ENCODE results near the gene ROCK2. TPM values are rescaled to one million over a fixed set of nuclear protein-coding genes. Genes with fewer than 3 reads are reported as not detected.

Gene ROCK2
- total and polyA plus RNA-seq, 9 of the 15 experiments (the other 6 are each of a cell fraction or from before 2014, with no cell fraction given), result 4.9 to 30.6 (median 14.3) TPM

DNA sequence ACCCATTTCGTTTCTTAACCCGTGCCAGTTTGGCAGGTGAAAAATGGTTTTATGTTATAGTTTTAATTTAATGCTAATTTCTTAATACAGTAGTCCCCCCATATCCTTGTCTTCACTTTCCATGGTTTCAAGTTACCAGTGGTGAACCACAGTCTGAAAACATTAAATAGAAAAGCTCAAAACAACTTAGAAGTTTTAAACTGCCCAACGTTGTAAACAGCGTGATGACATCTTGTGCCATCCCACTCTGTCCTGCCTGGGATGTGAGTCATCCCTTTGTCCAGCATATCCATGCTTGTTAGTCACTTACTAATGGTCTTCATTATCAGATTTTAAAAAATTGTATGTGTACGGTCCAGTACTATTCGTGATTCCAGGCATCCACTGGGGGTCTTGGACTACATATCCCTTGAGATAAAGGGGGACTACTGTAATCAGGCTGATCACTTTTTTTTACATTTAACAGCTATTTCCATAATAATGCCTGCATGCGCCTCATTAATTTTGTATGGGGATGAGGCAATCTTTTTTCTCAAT is 157.3 kb downstream of the ROCK2 start (continued):
- peak; percentile 68 for TF ChIP-seq FOS (IDR thresholded peaks at IDR 0.05; ENCODE audit: extremely low read depth, insufficient read length)
- TF ChIP-seq, protein P1, sequence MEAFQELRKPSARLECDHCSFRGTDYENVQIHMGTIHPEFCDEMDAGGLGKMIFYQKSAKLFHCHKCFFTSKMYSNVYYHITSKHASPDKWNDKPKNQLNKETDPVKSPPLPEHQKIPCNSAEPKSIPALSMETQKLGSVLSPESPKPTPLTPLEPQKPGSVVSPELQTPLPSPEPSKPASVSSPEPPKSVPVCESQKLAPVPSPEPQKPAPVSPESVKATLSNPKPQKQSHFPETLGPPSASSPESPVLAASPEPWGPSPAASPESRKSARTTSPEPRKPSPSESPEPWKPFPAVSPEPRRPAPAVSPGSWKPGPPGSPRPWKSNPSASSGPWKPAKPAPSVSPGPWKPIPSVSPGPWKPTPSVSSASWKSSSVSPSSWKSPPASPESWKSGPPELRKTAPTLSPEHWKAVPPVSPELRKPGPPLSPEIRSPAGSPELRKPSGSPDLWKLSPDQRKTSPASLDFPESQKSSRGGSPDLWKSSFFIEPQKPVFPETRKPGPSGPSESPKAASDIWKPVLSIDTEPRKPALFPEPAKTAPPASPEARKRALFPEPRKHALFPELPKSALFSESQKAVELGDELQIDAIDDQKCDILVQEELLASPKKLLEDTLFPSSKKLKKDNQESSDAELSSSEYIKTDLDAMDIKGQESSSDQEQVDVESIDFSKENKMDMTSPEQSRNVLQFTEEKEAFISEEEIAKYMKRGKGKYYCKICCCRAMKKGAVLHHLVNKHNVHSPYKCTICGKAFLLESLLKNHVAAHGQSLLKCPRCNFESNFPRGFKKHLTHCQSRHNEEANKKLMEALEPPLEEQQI (IDR thresholded peaks at IDR 0.05), result 0 out of 2 replicates have a peak, but pooled peaks have one; percentile 17
- no peak for TF ChIP-seq THRA (IDR thresholded peaks at IDR 0.05)
- TF ChIP-seq C11orf30 (IDR thresholded peaks at IDR 0.05; ENCODE audit: low read depth), result no peak
- no peak for TF ChIP-seq BRF1 (IDR thresholded peaks at IDR 0.05; ENCODE audit: borderline replicate concordance, extremely low read depth, insufficient read length)
- no peak for TF ChIP-seq HEY1 (CRISPR knock-in tag; IDR thresholded peaks at IDR 0.05; ENCODE audit: borderline replicate concordance)
- no peak for TF ChIP-seq ZNF436 (CRISPR knock-in tag; IDR thresholded peaks at IDR 0.05)
- 0 out of 4 replicates have a peak, but pooled peaks of 1 of the 2 experiments have one; percentile 12 for TF ChIP-seq KDM1A (IDR thresholded peaks at IDR 0.05)
- TF ChIP-seq CEBPG (CRISPR knock-in tag; IDR thresholded peaks at IDR 0.05), result peak; percentile 96
- peak; percentile 17 to 92; a peak in 3 of 4 replicates for TF ChIP-seq CEBPG (tag; conservative IDR thresholded peaks at IDR 0.05 in 1 of 2, IDR thresholded peaks at IDR 0.05 in 1 of 2)
- peak; percentile 99 for TF ChIP-seq FOSL1 (tag; conservative IDR thresholded peaks at IDR 0.05)
- peak; percentile 87 for TF ChIP-seq ZNF589 (CRISPR knock-in tag; IDR thresholded peaks at IDR 0.05; ENCODE audit: low read depth)
- TF ChIP-seq HDAC2 (IDR thresholded peaks at IDR 0.05), result no peak
- TF ChIP-seq TRIM24 (IDR thresholded peaks at IDR 0.05), result peak; percentile 41 to 70; a peak in 2 of 4 replicates
- no peak for TF ChIP-seq HNRNPLL (IDR thresholded peaks at IDR 0.05; ENCODE audit: low read depth, low read length, poor library complexity, severe bottlenecking)
- TF ChIP-seq CXXC5 (CRISPR knock-in tag; IDR thresholded peaks at IDR 0.05), result peak; percentile 37
- 0 out of 2 replicates have a peak, but pooled peaks have one; percentile 38 for TF ChIP-seq MEF2D (tag; conservative IDR thresholded peaks at IDR 0.05; ENCODE audit: low read depth)
- TF ChIP-seq, protein P2, sequence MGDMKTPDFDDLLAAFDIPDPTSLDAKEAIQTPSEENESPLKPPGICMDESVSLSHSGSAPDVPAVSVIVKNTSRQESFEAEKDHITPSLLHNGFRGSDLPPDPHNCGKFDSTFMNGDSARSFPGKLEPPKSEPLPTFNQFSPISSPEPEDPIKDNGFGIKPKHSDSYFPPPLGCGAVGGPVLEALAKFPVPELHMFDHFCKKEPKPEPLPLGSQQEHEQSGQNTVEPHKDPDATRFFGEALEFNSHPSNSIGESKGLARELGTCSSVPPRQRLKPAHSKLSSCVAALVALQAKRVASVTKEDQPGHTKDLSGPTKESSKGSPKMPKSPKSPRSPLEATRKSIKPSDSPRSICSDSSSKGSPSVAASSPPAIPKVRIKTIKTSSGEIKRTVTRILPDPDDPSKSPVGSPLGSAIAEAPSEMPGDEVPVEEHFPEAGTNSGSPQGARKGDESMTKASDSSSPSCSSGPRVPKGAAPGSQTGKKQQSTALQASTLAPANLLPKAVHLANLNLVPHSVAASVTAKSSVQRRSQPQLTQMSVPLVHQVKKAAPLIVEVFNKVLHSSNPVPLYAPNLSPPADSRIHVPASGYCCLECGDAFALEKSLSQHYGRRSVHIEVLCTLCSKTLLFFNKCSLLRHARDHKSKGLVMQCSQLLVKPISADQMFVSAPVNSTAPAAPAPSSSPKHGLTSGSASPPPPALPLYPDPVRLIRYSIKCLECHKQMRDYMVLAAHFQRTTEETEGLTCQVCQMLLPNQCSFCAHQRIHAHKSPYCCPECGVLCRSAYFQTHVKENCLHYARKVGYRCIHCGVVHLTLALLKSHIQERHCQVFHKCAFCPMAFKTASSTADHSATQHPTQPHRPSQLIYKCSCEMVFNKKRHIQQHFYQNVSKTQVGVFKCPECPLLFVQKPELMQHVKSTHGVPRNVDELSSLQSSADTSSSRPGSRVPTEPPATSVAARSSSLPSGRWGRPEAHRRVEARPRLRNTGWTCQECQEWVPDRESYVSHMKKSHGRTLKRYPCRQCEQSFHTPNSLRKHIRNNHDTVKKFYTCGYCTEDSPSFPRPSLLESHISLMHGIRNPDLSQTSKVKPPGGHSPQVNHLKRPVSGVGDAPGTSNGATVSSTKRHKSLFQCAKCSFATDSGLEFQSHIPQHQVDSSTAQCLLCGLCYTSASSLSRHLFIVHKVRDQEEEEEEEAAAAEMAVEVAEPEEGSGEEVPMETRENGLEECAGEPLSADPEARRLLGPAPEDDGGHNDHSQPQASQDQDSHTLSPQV (IDR thresholded peaks at IDR 0.05), result peak; percentile 64; the same call in 1 of the 2 replicates
- TF ChIP-seq, protein P3, sequence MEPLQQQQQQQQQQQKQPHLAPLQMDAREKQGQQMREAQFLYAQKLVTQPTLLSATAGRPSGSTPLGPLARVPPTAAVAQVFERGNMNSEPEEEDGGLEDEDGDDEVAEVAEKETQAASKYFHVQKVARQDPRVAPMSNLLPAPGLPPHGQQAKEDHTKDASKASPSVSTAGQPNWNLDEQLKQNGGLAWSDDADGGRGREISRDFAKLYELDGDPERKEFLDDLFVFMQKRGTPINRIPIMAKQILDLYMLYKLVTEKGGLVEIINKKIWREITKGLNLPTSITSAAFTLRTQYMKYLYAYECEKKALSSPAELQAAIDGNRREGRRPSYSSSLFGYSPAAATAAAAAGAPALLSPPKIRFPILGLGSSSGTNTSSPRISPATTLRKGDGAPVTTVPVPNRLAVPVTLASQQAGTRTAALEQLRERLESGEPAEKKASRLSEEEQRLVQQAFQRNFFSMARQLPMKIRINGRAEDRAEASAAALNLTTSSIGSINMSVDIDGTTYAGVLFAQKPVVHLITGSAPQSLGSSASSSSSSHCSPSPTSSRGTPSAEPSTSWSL (CRISPR knock-in tag; IDR thresholded peaks at IDR 0.05; ENCODE audit: borderline replicate concordance), result no peak
